SK-MEL-5 (cell line): ENCODE measurements around the gene METRNL. TPM values are rescaled to one million over a fixed set of nuclear protein-coding genes. Genes with fewer than 3 reads are reported as not detected.

Experiments used
- DNase-seq: peaks from one replicate; pipeline ENCODE4 v3.0.0-alpha.2; 2016; ENCODE audit warnings: low read depth, low spot score
- in situ Hi-C: cut with HindIII; loops from 2 replicates; pipeline ENCODE4 v1.10.0; 2016; ENCODE audit warnings: low sequenced_read_pairs, high pct_unique_total_duplicates, low pct_unique_long_range_greater_than_20kb
- total RNA-seq: library from RNA; depleted of rRNA; stranded (reverse); fragments of >200 nt; shearing (Covaris generic); gene quantifications from 2 replicates; pipeline ENCODE4 v1.2.3, GENCODE V29; 2014

The METRNL gene
- total RNA-seq, 1 experiment from 2014 or later = 19.7 TPM

- no peak for DNase-seq
- in situ Hi-C loops = no loop called here
These were observed 6.6 kb upstream of the METRNL start for GRCh38 chr17:83072600-83073358.

GRCh38 chr17:83073389-83074063 is 5.9 kb upstream of the METRNL start:
- in situ Hi-C loops = no loop called here
- no peak for DNase-seq

- no peak for DNase-seq
- in situ Hi-C loops = no loop called here
These were observed 4.8 kb upstream of the METRNL start for GRCh38 chr17:83074486-83075223.

- no peak for DNase-seq
- in situ Hi-C loops = no loop called here
These were observed 4.0 kb upstream of the METRNL start for GRCh38 chr17:83075270-83075880.

- in situ Hi-C loops = no loop called here
- DNase-seq = no peak
These were observed 2.5 kb upstream of the METRNL start for GRCh38 chr17:83076938-83077337.

- in situ Hi-C loops = no loop called here
- no peak for DNase-seq
These were observed 2.0 kb upstream of the METRNL start for GRCh38 chr17:83077411-83077810.

- in situ Hi-C loops = no loop called here
- DNase-seq = no peak
These were observed 1.5 kb upstream of the METRNL start for GRCh38 chr17:83077939-83078338.

GRCh38 chr17:83078378-83079351 is 744 bp upstream of the METRNL start:
- DNase-seq = no peak
- in situ Hi-C loops = no loop called here

GRCh38 chr17:83079766-83080578 is 563 bp downstream of the METRNL start:
- in situ Hi-C loops = no loop called here
- no peak for DNase-seq

- in situ Hi-C loops = no loop called here
- DNase-seq = no peak
These were observed 1.1 kb downstream of the METRNL start for GRCh38 chr17:83080579-83080857.

- in situ Hi-C loops = no loop called here
- DNase-seq = no peak
These were observed 1.7 kb downstream of the METRNL start for GRCh38 chr17:83080858-83081683.

- in situ Hi-C loops = no loop called here
- DNase-seq = no peak
These were observed 2.3 kb downstream of the METRNL start for GRCh38 chr17:83081684-83082201.

- DNase-seq = no peak
- in situ Hi-C loops = no loop called here
These were observed 3.0 kb downstream of the METRNL start for GRCh38 chr17:83082424-83082823.

- in situ Hi-C loops = no loop called here
- no peak for DNase-seq
These were observed 3.5 kb downstream of the METRNL start for GRCh38 chr17:83082909-83083367.

GRCh38 chr17:83083368-83084201 is 4.2 kb downstream of the METRNL start:
- DNase-seq = no peak
- in situ Hi-C loops = no loop called here
